ENCODE measurements around the gene TSPAN3. TPM values are rescaled to one million over a fixed set of nuclear protein-coding genes. Genes with fewer than 3 reads are reported as not detected.

TSPAN3 gene
- total RNA-seq, 1 experiment from 2014 or later, result 140 TPM

GRCh38 chr15:77001351-77001750 is 69.6 kb downstream of the TSPAN3 start:
- Histone ChIP-seq H3K9ac (ENCODE audit: low read length) (no peak overlapping the region), H3K27ac (ENCODE audit: low read length) (no peak overlapping the region), H3K4me2 (ENCODE audit: low read length) (no peak overlapping the region), H3K36me3 (ENCODE audit: low read depth, low read length) (no peaks in the 10 kb centered on the region), H3K4me3 (ENCODE audit: low read length) (no peak overlapping the region), H3K9me2 (replicated peaks; ENCODE audit: low read length) (no peaks in the 10 kb centered on the region), H3K9me3 (ENCODE audit: low read length) (no peaks in the 10 kb centered on the region), H2AFZ (ENCODE audit: low read length) (no peak overlapping the region), H3K27me3 (ENCODE audit: low read length) (0 out of 2 replicates have a peak, but pooled peaks cover 5% of the 10 kb centered on the region), H3F3A (ENCODE audit: low read length, unreplicated experiment) (no peaks in the 10 kb centered on the region), H3K79me2 (ENCODE audit: low read length) (no peaks in the 10 kb centered on the region), H4K20me1 (ENCODE audit: low read length) (no peaks in the 10 kb centered on the region), H3K4me1 (ENCODE audit: insufficient read depth, low read length) (0 out of 2 replicates have a peak, but pooled peaks cover 5% of the 10 kb centered on the region)
- ChIA-PET CTCF (no interaction called here), POLR2A (ENCODE audit: unreplicated experiment) (no interaction called here)
- no peak for DNase-seq
- ATAC-seq, result no peak
- TF ChIP-seq EZH2phosphoT487 (IDR thresholded peaks at IDR 0.05; ENCODE audit: borderline replicate concordance, low read length) (no peak), CTCF (conservative IDR thresholded peaks at IDR 0.05; ENCODE audit: low read depth, low read length) (no peak), EZH2 (IDR thresholded peaks at IDR 0.05; ENCODE audit: low read length, unreplicated experiment) (no peak)
- no TSS peak for BruUV-seq (replicated peaks)
- intact Hi-C loops (cut with micrococcal nuclease), result no loop called here

DNA sequence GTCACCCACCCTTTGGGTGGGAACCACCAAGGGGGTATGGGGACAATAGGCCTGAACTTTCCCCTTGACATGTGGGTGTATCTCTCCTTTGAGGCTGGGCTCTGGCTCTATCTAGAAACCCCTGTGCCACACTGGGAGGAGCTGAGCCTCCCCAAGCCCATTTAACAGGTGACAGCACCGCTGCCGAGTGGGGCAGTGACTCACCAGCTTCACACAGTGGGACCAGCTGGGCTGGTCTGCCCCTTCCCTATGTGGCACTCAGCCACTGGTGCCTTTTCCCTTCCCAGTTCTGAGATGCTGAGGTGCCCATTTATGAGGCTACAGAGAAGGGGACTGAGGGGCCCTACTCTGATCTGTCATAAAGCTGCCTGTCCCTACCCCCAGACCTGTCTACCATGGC is 70.9 kb downstream of the TSPAN3 start:
- intact Hi-C loops (cut with micrococcal nuclease), result no loop called here
- Histone ChIP-seq H3F3A (ENCODE audit: low read length, unreplicated experiment) (no peaks in the 10 kb centered on the region), H3K4me3 (ENCODE audit: low read length) (no peak overlapping the region), H2AFZ (ENCODE audit: low read length) (no peak overlapping the region), H3K36me3 (ENCODE audit: low read depth, low read length) (no peaks in the 10 kb centered on the region), H4K20me1 (ENCODE audit: low read length) (no peaks in the 10 kb centered on the region), H3K9me3 (ENCODE audit: low read length) (no peaks in the 10 kb centered on the region), H3K4me1 (ENCODE audit: insufficient read depth, low read length) (0 out of 2 replicates have a peak, but pooled peaks cover 6% of the 10 kb centered on the region), H3K27ac (ENCODE audit: low read length) (no peak overlapping the region), H3K27me3 (ENCODE audit: low read length) (no peaks in the 10 kb centered on the region), H3K9me2 (replicated peaks; ENCODE audit: low read length) (no peaks in the 10 kb centered on the region), H3K9ac (ENCODE audit: low read length) (no peak overlapping the region), H3K4me2 (ENCODE audit: low read length) (no peak overlapping the region), H3K79me2 (ENCODE audit: low read length) (no peaks in the 10 kb centered on the region)
- TF ChIP-seq CTCF (conservative IDR thresholded peaks at IDR 0.05; ENCODE audit: low read depth, low read length), result no peak
- ChIA-PET CTCF (no interaction called here), POLR2A (ENCODE audit: unreplicated experiment) (no interaction called here)
- DNase-seq (no peak), ATAC-seq (no peak)
- no TSS peak for BruUV-seq (replicated peaks)

DNA sequence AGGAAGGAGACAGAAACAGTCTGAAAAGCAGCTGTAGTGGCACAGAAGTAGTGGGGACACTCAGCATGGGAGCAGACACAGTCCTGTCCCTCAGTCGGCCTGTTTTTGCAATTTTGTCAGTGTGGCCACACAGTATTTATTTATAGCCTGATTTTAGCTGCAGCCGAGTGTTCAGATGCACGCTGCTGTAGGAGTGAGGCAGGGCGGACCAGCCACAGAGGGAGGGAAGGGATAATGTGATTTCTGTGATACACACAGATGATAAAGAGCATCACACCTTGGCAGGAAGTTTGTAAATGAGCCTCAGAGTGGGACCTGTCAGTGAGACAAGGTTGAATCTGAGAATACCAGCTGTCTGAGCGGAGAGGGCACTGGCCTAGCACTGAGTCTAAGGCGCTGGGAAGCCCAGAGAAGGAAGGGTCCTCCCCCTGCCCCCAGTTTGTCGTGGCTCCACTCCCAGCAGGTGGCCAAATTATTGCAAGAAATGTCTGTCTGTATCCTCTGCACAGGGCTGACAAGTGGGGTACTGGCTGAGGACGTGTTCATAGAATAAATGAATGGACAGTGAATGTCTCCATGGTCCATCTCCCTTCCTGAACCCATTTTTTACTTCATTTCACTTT is 72.1 kb downstream of the TSPAN3 start:
- H3K27me3 ChIP-seq (ENCODE audit: low read length), result no peaks in the 10 kb centered on the region
- H3F3A ChIP-seq (ENCODE audit: low read length, unreplicated experiment), result no peaks in the 10 kb centered on the region
- H3K27ac ChIP-seq (ENCODE audit: low read length), result no peak overlapping the region
- no TSS peak for BruUV-seq (replicated peaks)
- CTCF ChIA-PET, result no interaction called here
- ATAC-seq, result no peak
- H3K4me3 ChIP-seq (ENCODE audit: low read length), result no peak overlapping the region
- 0 out of 2 replicates have a peak, but pooled peaks cover 6% of the 10 kb centered on the region for H3K4me1 ChIP-seq (ENCODE audit: insufficient read depth, low read length)
- H4K20me1 ChIP-seq (ENCODE audit: low read length), result no peaks in the 10 kb centered on the region
- H3K9me2 ChIP-seq (replicated peaks; ENCODE audit: low read length), result no peaks in the 10 kb centered on the region
- H3K9me3 ChIP-seq (ENCODE audit: low read length), result no peaks in the 10 kb centered on the region
- no peak overlapping the region for H3K4me2 ChIP-seq (ENCODE audit: low read length)
- DNase-seq, result no peak
- no peaks in the 10 kb centered on the region for H3K79me2 ChIP-seq (ENCODE audit: low read length)
- POLR2A ChIA-PET (ENCODE audit: unreplicated experiment), result no interaction called here
- intact Hi-C loops (cut with micrococcal nuclease), result no loop called here
- H2AFZ ChIP-seq (ENCODE audit: low read length), result no peak overlapping the region
- no peak overlapping the region for H3K9ac ChIP-seq (ENCODE audit: low read length)
- no peak for TF ChIP-seq EZH2 (IDR thresholded peaks at IDR 0.05; ENCODE audit: low read length, unreplicated experiment)
- TF ChIP-seq CTCF (conservative IDR thresholded peaks at IDR 0.05; ENCODE audit: low read depth, low read length), result no peak
- no peak for TF ChIP-seq EZH2phosphoT487 (IDR thresholded peaks at IDR 0.05; ENCODE audit: borderline replicate concordance, low read length)
- no peaks in the 10 kb centered on the region for H3K36me3 ChIP-seq (ENCODE audit: low read depth, low read length)

All from PC-3 (cell line).